ENCODE results near the gene ABCC3. TPM values are rescaled to one million over a fixed set of nuclear protein-coding genes. Genes with fewer than 3 reads are reported as not detected.

ABCC3 gene
- total and polyA plus RNA-seq, 2 donors (not counting 1 experiment from before 2014, with no cell fraction given), result 11.5 to 34.8 TPM

DNA sequence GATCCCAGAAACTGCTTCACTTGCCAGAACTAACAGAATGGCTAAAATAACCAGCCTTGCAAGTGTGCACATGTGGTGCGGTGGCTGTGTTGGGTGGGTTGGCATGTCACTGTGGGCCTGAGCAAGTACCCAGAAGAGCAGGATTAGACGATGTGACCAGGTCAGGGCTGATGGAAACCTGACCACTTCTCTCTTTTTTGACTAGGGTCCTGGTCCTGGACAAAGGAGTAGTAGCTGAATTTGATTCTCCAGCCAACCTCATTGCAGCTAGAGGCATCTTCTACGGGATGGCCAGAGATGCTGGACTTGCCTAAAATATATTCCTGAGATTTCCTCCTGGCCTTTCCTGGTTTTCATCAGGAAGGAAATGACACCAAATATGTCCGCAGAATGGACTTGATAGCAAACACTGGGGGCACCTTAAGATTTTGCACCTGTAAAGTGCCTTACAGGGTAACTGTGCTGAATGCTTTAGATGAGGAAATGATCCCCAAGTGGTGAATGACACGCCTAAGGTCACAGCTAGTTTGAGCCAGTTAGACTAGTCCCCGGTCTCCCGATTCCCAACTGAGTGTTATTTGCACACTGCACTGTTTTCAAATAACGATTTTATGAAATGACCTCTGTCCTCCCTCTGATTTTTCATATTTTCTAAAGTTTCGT lies 56.3 kb downstream of the ABCC3 start:
- H3K36me3 ChIP-seq (ENCODE audit: control insufficient read depth, insufficient read depth, low read length), result peaks cover 8% of the 10 kb centered on the region
- H3K9ac ChIP-seq (ENCODE audit: insufficient read depth, low read length), result no peak overlapping the region
- no peaks in the 10 kb centered on the region for H3K79me2 ChIP-seq (ENCODE audit: control insufficient read depth, insufficient read depth, low read length)
- DNase-seq (ENCODE audit: low read depth in 2 of 2), result no peak
- no peaks in the 10 kb centered on the region for H4K20me1 ChIP-seq (ENCODE audit: control insufficient read depth, extremely low read depth, insufficient read depth, low read length)
- peaks cover 52% of the 10 kb centered on the region for H3K4me1 ChIP-seq (ENCODE audit: control insufficient read depth, extremely low read depth, insufficient read depth, low read length)
- no peak overlapping the region for H3K4me3 ChIP-seq (replicated peaks in 1 of 4; ENCODE audit: control extremely low read depth in 1 of 4, insufficient read depth in 1 of 4, low read depth in 3 of 4, low read length in 4 of 4)
- H3K27me3 ChIP-seq (ENCODE audit: control insufficient read depth, insufficient read depth, low read length), result no peaks in the 10 kb centered on the region
- no peak overlapping the region for H3K4me2 ChIP-seq (ENCODE audit: extremely low read depth, insufficient read depth, low read length)
- TF ChIP-seq, protein P1, sequence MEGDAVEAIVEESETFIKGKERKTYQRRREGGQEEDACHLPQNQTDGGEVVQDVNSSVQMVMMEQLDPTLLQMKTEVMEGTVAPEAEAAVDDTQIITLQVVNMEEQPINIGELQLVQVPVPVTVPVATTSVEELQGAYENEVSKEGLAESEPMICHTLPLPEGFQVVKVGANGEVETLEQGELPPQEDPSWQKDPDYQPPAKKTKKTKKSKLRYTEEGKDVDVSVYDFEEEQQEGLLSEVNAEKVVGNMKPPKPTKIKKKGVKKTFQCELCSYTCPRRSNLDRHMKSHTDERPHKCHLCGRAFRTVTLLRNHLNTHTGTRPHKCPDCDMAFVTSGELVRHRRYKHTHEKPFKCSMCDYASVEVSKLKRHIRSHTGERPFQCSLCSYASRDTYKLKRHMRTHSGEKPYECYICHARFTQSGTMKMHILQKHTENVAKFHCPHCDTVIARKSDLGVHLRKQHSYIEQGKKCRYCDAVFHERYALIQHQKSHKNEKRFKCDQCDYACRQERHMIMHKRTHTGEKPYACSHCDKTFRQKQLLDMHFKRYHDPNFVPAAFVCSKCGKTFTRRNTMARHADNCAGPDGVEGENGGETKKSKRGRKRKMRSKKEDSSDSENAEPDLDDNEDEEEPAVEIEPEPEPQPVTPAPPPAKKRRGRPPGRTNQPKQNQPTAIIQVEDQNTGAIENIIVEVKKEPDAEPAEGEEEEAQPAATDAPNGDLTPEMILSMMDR (conservative IDR thresholded peaks at IDR 0.05 in 1 of 2, IDR thresholded peaks at IDR 0.05 in 1 of 2; ENCODE audit: low read depth in 1 of 2, low read length in 2 of 2), result no peak
- no peak for TF ChIP-seq EZH2 (IDR thresholded peaks at IDR 0.05; ENCODE audit: low read length, missing control alignments)
- H2AFZ ChIP-seq (ENCODE audit: low read length), result no peak overlapping the region
- H3K27ac ChIP-seq (ENCODE audit: insufficient read depth, low read length), result no peak overlapping the region
- no peaks in the 10 kb centered on the region for H3K9me3 ChIP-seq (ENCODE audit: control insufficient read depth, insufficient read depth, low read depth, low read length)

DNA sequence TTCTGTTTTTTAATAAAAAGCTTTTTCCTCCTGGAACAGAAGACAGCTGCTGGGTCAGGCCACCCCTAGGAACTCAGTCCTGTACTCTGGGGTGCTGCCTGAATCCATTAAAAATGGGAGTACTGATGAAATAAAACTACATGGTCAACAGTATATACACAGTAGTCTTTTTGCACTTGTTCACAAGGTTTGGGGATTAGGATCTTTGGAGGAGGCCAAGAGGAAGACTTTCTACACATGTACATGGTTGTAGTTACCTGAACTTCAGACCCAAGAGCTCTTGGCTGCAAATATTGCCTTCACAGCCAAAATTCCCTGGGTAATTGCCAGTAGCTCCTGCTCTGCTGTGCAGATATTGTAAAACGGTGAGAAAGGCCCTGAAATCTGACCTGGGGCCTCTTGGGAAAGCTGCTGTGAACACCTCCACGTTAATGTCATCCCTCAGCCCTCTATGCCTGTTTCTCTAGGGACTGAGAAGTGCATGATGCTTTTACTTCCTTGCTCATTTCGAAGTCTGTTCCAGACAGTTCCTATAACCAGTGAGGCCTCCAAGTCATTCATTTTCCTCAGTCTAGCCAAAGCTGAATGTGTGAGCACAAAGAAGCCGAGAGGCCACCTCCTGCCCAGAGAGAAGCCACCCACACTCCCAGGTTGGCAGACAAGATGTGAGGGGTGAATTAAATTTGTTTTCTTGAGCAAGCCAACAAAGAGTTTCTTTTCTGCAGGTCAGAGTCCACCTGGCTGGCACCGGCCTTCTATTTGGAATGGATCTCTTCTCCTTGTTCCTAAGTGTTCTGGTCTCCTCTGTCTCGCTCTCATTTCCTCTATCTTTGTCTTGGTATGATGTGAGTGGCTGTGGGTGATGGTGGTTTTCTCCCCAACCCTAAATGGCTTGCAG lies 57.1 kb downstream of the ABCC3 start:
- peaks cover 10% of the 10 kb centered on the region for H3K36me3 ChIP-seq (ENCODE audit: control insufficient read depth, insufficient read depth, low read length)
- TF ChIP-seq, protein P1 (conservative IDR thresholded peaks at IDR 0.05 in 1 of 2, IDR thresholded peaks at IDR 0.05 in 1 of 2; ENCODE audit: low read depth in 1 of 2, low read length in 2 of 2), result no peak
- no peak for TF ChIP-seq EZH2 (IDR thresholded peaks at IDR 0.05; ENCODE audit: low read length, missing control alignments)
- H3K4me3 ChIP-seq (replicated peaks in 1 of 4; ENCODE audit: control extremely low read depth in 1 of 4, insufficient read depth in 1 of 4, low read depth in 3 of 4, low read length in 4 of 4), result no peak overlapping the region
- no peaks in the 10 kb centered on the region for H3K9me3 ChIP-seq (ENCODE audit: control insufficient read depth, insufficient read depth, low read depth, low read length)
- no peak overlapping the region for H3K9ac ChIP-seq (ENCODE audit: insufficient read depth, low read length)
- H3K27ac ChIP-seq (ENCODE audit: insufficient read depth, low read length), result no peak overlapping the region
- no peaks in the 10 kb centered on the region for H4K20me1 ChIP-seq (ENCODE audit: control insufficient read depth, extremely low read depth, insufficient read depth, low read length)
- H3K27me3 ChIP-seq (ENCODE audit: control insufficient read depth, insufficient read depth, low read length), result no peaks in the 10 kb centered on the region
- no peaks in the 10 kb centered on the region for H3K79me2 ChIP-seq (ENCODE audit: control insufficient read depth, insufficient read depth, low read length)
- peak in 1 of 2 donors; percentile 50 for DNase-seq (ENCODE audit: low read depth in 2 of 2)
- H3K4me1 ChIP-seq (ENCODE audit: control insufficient read depth, extremely low read depth, insufficient read depth, low read length), result peaks cover 47% of the 10 kb centered on the region
- no peak overlapping the region for H2AFZ ChIP-seq (ENCODE audit: low read length)
- H3K4me2 ChIP-seq (ENCODE audit: extremely low read depth, insufficient read depth, low read length), result no peak overlapping the region

DNA sequence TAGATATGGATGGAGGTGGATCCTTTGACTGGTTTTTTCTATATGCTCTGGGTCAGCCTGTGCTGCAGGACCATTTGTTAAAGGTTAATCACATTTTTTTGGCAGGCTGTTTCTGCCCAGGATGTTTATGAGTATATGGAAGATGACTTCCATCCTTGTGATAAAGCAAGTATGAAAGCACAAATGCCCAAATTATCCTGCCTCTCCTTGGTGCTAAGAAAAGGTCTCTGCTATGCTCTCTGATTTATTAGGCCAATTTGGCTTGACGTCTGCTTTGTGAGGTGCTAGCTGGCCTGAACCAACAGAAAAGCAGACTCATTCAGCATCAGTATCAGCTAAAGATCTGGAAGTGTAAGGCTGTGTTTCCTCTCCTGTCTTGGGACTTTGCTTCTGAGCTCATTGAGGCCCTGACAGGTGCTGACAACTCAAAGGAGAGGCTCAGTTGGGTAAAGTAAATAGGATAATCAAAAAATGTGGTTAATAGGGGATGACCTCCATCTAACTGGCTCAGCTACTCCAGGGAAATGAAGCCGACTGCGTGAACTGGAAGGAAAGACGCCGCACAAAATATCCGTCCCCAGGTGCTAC lies 57.9 kb downstream of the ABCC3 start:
- Histone ChIP-seq H3K27ac (ENCODE audit: insufficient read depth, low read length) (peak overlapping the region; percentile 16), H3K9me3 (ENCODE audit: control insufficient read depth, insufficient read depth, low read depth, low read length) (no peaks in the 10 kb centered on the region), H3K79me2 (ENCODE audit: control insufficient read depth, insufficient read depth, low read length) (no peaks in the 10 kb centered on the region), H3K27me3 (ENCODE audit: control insufficient read depth, insufficient read depth, low read length) (no peaks in the 10 kb centered on the region), H3K36me3 (ENCODE audit: control insufficient read depth, insufficient read depth, low read length) (peaks cover 10% of the 10 kb centered on the region), H2AFZ (ENCODE audit: low read length) (no peak overlapping the region), H3K4me2 (ENCODE audit: extremely low read depth, insufficient read depth, low read length) (peak overlapping the region; percentile 55), H4K20me1 (ENCODE audit: control insufficient read depth, extremely low read depth, insufficient read depth, low read length) (no peaks in the 10 kb centered on the region), H3K4me1 (ENCODE audit: control insufficient read depth, extremely low read depth, insufficient read depth, low read length) (peaks cover 39% of the 10 kb centered on the region), H3K9ac (ENCODE audit: insufficient read depth, low read length) (no peak overlapping the region), H3K4me3 (replicated peaks in 1 of 4; ENCODE audit: control extremely low read depth in 1 of 4, insufficient read depth in 1 of 4, low read depth in 3 of 4, low read length in 4 of 4) (no peak overlapping the region)
- DNase-seq (ENCODE audit: low read depth in 2 of 2), result no peak
- TF ChIP-seq, protein P1 (conservative IDR thresholded peaks at IDR 0.05 in 1 of 2, IDR thresholded peaks at IDR 0.05 in 1 of 2; ENCODE audit: low read depth in 1 of 2, low read length in 2 of 2), result no peak
- TF ChIP-seq EZH2 (IDR thresholded peaks at IDR 0.05; ENCODE audit: low read length, missing control alignments), result no peak
